Measurements from ENCODE around the gene TFPI2. TPM values are rescaled to one million over a fixed set of nuclear protein-coding genes. Genes with fewer than 3 reads are reported as not detected.

TFPI2 gene
- total RNA-seq, 1 donor: 218 TPM

DNA sequence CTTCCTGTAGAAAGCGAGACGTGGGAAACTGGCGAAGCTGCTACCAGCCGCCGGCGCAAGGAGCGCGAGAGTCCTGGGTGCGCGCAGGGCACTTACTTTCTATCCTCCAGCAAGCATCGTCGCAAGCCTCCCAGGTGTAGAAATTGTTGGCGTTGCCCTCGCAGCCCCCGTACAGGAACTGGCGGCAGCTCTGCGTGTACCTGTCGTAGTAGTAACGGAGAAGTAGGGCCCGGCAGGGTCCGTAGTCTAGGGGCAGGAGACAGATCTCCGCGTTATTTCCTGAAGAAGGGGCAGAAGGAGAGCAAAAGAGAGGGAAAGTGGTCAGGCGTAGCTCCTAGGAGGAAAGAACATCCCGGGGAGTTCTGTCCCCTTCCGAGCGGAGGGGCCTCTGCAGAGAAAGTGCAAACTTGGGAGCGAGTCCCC is 501 bp downstream of the TFPI2 start:
- peak; percentile 79 for DNase-seq (ENCODE audit: low read depth)
- TF ChIP-seq, protein P1, sequence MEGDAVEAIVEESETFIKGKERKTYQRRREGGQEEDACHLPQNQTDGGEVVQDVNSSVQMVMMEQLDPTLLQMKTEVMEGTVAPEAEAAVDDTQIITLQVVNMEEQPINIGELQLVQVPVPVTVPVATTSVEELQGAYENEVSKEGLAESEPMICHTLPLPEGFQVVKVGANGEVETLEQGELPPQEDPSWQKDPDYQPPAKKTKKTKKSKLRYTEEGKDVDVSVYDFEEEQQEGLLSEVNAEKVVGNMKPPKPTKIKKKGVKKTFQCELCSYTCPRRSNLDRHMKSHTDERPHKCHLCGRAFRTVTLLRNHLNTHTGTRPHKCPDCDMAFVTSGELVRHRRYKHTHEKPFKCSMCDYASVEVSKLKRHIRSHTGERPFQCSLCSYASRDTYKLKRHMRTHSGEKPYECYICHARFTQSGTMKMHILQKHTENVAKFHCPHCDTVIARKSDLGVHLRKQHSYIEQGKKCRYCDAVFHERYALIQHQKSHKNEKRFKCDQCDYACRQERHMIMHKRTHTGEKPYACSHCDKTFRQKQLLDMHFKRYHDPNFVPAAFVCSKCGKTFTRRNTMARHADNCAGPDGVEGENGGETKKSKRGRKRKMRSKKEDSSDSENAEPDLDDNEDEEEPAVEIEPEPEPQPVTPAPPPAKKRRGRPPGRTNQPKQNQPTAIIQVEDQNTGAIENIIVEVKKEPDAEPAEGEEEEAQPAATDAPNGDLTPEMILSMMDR (IDR thresholded peaks at IDR 0.05; ENCODE audit: insufficient read depth, low read depth, low read length): no peak
- peak overlapping the region; percentile 88 for H3K4me3 ChIP-seq (ENCODE audit: low read depth, low read length)

DNA sequence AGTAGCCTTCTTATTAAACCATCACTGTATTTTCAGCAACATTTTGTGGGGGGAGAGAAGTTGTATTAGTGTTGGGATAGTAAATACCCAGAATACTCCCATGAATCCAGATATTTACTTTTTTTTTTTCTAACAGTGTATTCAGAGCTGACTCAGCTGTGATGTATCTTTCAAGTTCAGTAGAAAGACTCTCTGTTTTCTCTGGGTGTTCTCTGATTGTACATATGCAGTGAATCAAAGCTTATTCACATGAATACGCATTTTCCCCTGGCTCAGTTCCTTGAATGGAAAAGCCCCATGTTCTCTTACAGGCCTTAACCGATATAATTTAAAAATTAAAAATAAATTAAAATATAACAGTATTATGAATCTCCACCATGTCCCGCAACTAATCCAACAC is 1.3 kb downstream of the TFPI2 start:
- H3K4me3 ChIP-seq (ENCODE audit: low read depth, low read length): peak overlapping the region; percentile 88
- TF ChIP-seq, protein P1 (IDR thresholded peaks at IDR 0.05; ENCODE audit: insufficient read depth, low read depth, low read length): no peak
- DNase-seq (ENCODE audit: low read depth): peak; percentile 52

DNA sequence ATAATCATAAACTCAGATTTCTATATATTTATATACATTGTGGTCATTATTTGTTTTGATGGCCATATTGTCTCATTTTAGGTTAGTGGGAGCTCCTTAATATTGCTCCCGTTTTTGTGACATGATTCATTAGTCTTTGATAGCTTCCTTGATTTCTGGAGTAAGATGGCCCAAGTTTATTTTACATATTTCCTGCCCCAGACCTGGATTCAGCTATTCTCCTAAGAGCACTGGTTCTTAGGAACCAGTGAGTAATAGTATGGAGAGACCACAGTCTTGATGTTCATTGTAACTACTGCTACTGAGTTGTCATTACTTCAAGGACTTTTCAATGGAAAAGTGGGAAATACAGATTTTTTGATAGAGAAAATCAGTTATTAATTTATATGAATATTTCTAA is 6.0 kb downstream of the TFPI2 start:
- TF ChIP-seq, protein P1 (IDR thresholded peaks at IDR 0.05; ENCODE audit: insufficient read depth, low read depth, low read length): no peak
- no peak overlapping the region for H3K4me3 ChIP-seq (ENCODE audit: low read depth, low read length)
- peak; percentile 43 for DNase-seq (ENCODE audit: low read depth)

DNA sequence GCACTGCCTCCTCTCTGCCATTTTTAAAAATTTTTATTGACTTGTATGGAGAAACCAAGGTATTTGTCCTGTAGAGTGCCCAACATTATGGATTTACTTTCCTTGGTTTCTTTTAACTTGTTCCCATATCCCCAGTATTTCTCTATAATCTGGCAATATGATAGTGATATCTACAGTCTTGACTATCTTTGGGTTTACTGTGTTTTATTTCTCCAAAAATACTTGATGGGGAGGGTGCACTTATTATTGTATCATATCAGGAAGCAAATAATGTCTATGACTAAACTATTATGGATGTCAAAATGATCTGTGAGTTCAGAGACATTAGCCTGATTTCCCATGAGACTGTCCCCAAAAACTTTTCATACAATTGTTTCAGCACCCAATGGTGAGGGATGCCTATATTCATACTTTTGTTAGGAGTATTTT is 6.6 kb downstream of the TFPI2 start:
- DNase-seq (ENCODE audit: low read depth): no peak
- TF ChIP-seq, protein P1 (IDR thresholded peaks at IDR 0.05; ENCODE audit: insufficient read depth, low read depth, low read length): no peak
- no peak overlapping the region for H3K4me3 ChIP-seq (ENCODE audit: low read depth, low read length)

DNA sequence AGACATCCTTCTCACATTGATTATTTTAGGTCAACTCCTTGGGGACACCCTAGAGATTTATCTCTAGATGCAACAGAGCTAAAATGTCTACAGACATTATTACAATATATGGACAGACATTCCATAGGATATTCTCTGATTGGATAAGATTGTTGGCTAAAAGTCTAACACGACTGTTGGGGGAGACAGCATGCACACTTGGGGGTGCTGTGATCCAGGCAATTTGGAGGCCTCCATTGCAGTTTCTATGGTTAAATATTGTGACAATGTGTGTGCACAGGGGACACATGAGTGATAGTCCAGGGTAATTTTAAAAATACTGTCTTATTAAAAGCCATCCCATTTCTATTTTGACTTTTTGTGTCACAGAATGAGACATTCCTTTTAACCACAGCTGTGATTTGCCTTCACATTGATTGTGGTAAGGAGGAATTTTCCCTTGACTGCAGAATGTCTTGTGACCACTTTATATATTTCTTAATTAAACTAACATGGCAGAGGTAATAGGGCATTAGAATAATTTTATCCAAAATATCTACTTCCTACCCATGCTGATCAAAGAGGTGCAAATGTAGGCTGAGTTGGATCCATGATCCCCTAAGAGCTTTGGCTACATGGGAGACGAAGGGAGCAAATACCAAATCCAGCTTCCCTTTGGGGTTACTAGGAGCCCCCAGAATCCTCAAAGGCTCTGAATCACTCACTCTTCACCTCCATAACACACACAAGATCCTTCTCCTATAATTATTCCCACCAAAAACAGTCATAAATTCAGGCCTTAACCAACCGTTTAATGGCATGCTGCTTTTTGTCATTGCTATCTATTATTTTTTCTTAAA is 7.3 kb downstream of the TFPI2 start:
- H3K4me3 ChIP-seq (ENCODE audit: low read depth, low read length): no peak overlapping the region
- TF ChIP-seq, protein P1 (IDR thresholded peaks at IDR 0.05; ENCODE audit: insufficient read depth, low read depth, low read length): no peak
- peak; percentile 35 for DNase-seq (ENCODE audit: low read depth)

DNA sequence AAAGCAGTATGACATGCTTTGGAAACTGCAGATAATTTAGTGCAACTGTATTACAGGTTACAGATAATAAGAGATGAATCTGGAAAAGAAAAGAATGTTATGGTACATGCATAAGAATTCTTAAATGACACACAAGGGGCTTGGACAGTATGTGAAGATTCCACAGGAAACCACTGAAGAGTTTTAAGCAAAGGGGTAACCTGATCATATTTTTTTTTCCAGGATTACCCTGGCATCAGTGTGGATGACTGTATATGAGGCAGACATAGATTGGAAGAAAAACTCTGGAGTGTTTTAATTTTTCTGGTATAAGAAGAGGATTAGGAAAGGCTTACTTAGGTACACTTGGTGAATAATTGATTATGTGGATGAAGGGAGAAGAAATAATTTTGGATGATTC is 8.1 kb downstream of the TFPI2 start:
- DNase-seq (ENCODE audit: low read depth): no peak
- TF ChIP-seq, protein P1 (IDR thresholded peaks at IDR 0.05; ENCODE audit: insufficient read depth, low read depth, low read length): no peak
- no peak overlapping the region for H3K4me3 ChIP-seq (ENCODE audit: low read depth, low read length)
